Left lung (tissue), 10 donors: ENCODE data around the gene MR1. TPM values are rescaled to one million over a fixed set of nuclear protein-coding genes. Genes with fewer than 3 reads are reported as not detected.
A peak's percentile ranks its signal among the peaks of the same experiment; 100 is the strongest.

ENCODE experiments used
- ATAC-seq: fragments of 200-7000 bp; cut with Tn5 transposase; one replicate; pipeline ENCODE4 v1.9.1; 2020; ENCODE audit warnings: moderate library complexity
- DNase-seq, 4 donors: peaks; one replicate each; pipeline ENCODE4 v3.0.0-alpha.2; 2013 to 2020
- H3K27ac ChIP-seq, 2 donors: fragments of 200-600 bp; sonication (generic) in 1 of 2; one replicate each; pipeline versions ENCODE4 v1.5.0 to v1.8.0; 2020 to 2021
- H3K27me3 ChIP-seq, 2 donors: fragments of 200-600 bp; sonication (generic) in 1 of 2; one replicate each; pipeline versions ENCODE4 v1.5.0 to v1.8.0; 2020 to 2021
- H3K36me3 ChIP-seq, 2 donors: fragments of 200-600 bp; sonication (generic) in 1 of 2; one replicate each; pipeline versions ENCODE4 v1.5.0 to v1.8.0; 2020 to 2021
- H3K4me1 ChIP-seq, 2 donors: fragments of 200-600 bp; one replicate each; pipeline ENCODE4 v1.8.0; 2021
- H3K4me3 ChIP-seq, 2 donors: fragments of 200-600 bp; sonication (generic) in 1 of 2; one replicate each; pipeline versions ENCODE4 v1.5.0 to v1.8.0; 2020 to 2021; ENCODE audit warnings: mild to moderate bottlenecking in 1 of 2
- H3K9me3 ChIP-seq, 2 donors: fragments of 200-600 bp; sonication (generic) in 1 of 2; one replicate each; pipeline versions ENCODE4 v1.5.0 to v1.8.0; 2020 to 2021
- intact Hi-C, 2 donors: fragments of 100-400 bp; cut with DNase I; formaldehyde crosslinking; loops; one replicate each; pipeline versions ENCODE4 v1.11.2 to v1.14.2; 2022
- polyA plus RNA-seq, 6 donors: library from polyadenylated mRNA; unstranded; fragments of 120-200 nt; gene quantifications; one replicate each; pipeline ENCODE4 v1.2.1, GENCODE V29; 2013; ENCODE audit not compliant: insufficient read length in 6 of 6
- total RNA-seq, 2 donors: library from RNA; stranded (reverse); fragmentation: NEBNext Ultra II Directional; extraction: Animal tissue kit (Norgen Biotek cat#: 25700); gene quantifications; one replicate each; pipeline ENCODE4 v1.2.1, GENCODE V29; 2021
- TF ChIP-seq, protein P1 (sequence below), 2 donors: fragments of 200-600 bp; sonication (generic) in 1 of 2; IDR thresholded peaks; one replicate each; pipeline versions ENCODE4 v1.5.0 to v1.8.0; 2021; ENCODE audit warnings: antibody characterized with exemption in 2 of 2
- donor health status: DM: no; HTN: yes; CAD: no.
- donor health status: DM: no; HTN: no; CAD: no.

MR1 gene
- total and polyA plus RNA-seq, 8 donors, result 6.1 to 45.7 (median 7.2) TPM

DNA sequence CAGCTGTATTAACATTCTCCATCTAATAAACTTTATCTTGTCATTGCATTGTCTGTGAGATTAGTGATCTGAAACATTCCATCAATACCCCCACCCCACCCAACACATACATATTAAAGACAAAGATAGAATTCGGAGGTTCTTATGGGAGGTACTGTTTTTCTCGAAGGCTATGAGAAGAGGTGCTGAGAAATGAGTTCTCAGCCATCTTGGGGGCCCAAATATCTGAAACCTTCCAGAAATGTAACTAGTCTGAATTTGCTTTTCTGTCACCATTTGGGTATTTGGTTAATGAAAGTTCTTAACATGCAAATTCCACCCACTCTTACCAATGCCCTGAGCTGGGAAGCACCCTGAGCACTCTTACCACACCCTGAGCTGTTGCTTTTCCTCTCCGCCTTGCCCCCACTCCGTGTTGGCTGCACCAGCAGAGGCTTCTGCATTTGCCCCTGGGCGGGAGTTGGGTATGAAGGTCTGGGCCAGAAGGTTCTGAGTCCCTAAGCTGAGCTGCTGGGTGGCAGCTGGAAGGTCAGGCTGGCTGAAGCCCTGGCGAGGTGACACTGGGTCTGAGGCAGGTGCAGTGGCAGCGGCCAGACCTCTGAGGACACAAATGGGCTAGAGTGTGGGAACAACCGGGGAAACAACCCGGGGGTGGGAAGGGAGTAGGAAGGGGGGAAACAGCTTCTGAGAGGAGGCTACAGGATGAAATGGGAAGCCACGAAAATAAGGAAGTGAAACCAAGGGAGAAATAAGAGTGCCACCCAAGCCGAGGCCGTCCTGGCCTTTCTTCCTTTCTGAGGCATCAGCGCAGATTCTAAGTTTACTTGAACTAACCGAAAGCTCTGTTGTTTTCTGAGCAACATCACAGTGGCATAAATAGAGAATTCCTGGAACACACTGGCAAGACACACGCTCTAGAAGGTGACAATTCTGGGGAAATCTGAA, 28.4 kb downstream of the MR1 start:
- no peak overlapping the region for H3K4me3 ChIP-seq
- H3K4me1 ChIP-seq, result peaks cover 0 to 33% of the 10 kb centered on the region in 2 donors
- peak; percentile 81 for ATAC-seq
- no peaks in the 10 kb centered on the region for H3K27me3 ChIP-seq
- DNase-seq, result peak in 2 of 4 donors; percentile 64 to 82
- peak overlapping the region; percentile 15 to 85 for H3K27ac ChIP-seq
- H3K36me3 ChIP-seq, result no peaks in the 10 kb centered on the region
- intact Hi-C loops, result no loop called here
- TF ChIP-seq, protein P1, sequence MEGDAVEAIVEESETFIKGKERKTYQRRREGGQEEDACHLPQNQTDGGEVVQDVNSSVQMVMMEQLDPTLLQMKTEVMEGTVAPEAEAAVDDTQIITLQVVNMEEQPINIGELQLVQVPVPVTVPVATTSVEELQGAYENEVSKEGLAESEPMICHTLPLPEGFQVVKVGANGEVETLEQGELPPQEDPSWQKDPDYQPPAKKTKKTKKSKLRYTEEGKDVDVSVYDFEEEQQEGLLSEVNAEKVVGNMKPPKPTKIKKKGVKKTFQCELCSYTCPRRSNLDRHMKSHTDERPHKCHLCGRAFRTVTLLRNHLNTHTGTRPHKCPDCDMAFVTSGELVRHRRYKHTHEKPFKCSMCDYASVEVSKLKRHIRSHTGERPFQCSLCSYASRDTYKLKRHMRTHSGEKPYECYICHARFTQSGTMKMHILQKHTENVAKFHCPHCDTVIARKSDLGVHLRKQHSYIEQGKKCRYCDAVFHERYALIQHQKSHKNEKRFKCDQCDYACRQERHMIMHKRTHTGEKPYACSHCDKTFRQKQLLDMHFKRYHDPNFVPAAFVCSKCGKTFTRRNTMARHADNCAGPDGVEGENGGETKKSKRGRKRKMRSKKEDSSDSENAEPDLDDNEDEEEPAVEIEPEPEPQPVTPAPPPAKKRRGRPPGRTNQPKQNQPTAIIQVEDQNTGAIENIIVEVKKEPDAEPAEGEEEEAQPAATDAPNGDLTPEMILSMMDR (IDR thresholded peaks at IDR 0.05), result no peak
- peaks cover 0 to 8% of the 10 kb centered on the region in 2 donors for H3K9me3 ChIP-seq

DNA sequence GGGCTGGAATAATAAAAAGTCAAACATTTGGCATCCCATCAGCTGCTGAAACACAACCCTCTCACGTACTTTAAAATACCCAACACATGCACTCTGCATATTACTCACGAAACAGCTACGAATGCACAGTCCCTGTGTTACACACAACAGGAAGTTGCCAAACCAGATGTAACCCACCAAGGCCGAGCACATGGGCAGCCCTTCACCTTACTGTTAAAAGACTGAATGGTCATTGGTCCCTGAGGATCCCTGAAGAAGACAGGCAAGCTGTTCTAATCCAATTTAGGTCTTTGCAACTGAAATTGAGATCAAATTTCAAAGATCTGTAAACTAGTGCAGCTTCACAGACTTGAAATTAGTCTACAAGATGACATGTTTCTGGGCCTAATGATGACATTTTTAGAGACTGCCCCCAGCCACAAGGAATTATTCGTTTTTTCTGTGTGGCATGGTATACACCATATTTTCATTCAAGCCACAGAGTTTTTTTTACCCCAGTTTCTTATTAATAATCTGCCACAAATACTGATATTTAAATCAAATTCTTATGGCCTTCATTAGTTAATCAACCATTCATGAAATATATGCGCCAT, 29.1 kb downstream of the MR1 start:
- intact Hi-C loops, result no loop called here
- Histone ChIP-seq H3K9me3 (peaks cover 0 to 8% of the 10 kb centered on the region in 2 donors), H3K4me1 (peaks cover 0 to 33% of the 10 kb centered on the region in 2 donors), H3K27me3 (no peaks in the 10 kb centered on the region), H3K4me3 (no peak overlapping the region), H3K36me3 (no peaks in the 10 kb centered on the region), H3K27ac (peak overlapping the region; percentile 15 to 85)
- peak; percentile 56 for ATAC-seq
- TF ChIP-seq, protein P1 (IDR thresholded peaks at IDR 0.05), result no peak
- no peak for DNase-seq

DNA sequence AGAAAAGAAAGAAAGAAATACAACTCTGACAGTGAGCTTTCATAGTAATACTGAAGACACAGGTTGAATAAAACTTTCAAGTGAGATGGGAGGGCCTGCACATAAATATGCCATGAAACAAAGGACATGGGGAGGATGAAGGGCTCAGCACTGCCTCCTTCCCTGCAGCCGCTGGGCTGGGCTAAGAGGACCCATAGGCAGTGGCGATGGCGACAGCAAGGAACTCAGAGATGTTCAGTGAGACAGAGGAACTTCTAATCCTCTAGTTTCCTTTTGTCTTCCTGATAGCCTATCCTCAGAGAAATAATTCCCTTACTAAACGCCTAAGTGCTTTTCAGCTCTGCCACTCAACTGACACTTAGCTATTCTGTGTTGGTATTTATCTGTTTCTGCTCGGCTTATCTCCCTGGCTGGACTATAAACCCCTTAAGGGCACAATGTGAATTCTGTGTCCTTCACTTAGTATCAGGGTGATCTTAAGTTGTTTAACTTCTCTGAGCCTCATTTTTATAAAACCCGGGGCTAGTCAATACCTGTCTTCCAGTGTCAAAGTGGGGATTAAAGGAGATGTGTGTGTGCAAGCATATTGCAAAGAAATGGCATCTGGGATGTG, 30.3 kb downstream of the MR1 start:
- intact Hi-C loops, result no loop called here
- H3K36me3 ChIP-seq, result no peaks in the 10 kb centered on the region
- DNase-seq (no peak), ATAC-seq (peak; percentile 19)
- H3K27me3 ChIP-seq, result no peaks in the 10 kb centered on the region
- no peak overlapping the region for H3K27ac ChIP-seq
- H3K4me3 ChIP-seq, result no peak overlapping the region
- peaks cover 0 to 6% of the 10 kb centered on the region in 2 donors for H3K9me3 ChIP-seq
- H3K4me1 ChIP-seq, result peaks cover 0 to 33% of the 10 kb centered on the region in 2 donors
- TF ChIP-seq, protein P1 (IDR thresholded peaks at IDR 0.05), result no peak

DNA sequence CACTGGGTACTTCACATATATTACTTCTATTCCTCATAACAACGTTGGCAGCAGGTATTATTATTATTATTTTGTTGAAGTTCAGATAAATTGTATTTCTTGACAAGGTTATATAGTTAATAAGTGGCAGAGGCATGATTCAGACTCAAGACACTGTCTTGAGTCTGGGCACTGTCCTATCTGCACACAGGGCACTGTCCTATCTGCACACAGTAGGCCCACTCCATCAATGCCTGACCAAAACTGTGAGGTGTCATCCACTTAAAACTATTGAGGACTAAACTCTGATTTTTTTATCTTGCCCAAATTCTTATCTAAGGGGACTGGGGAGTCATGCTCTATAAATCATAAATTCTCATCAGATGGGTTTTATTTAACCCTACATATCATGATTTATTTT, 30.9 kb downstream of the MR1 start:
- DNase-seq (no peak), ATAC-seq (no peak)
- intact Hi-C loops, result no loop called here
- Histone ChIP-seq H3K36me3 (no peaks in the 10 kb centered on the region), H3K9me3 (peaks cover 0 to under 1% of the 10 kb centered on the region in 2 donors), H3K27ac (no peak overlapping the region), H3K4me3 (no peak overlapping the region), H3K4me1 (peaks cover 0 to 33% of the 10 kb centered on the region in 2 donors), H3K27me3 (no peaks in the 10 kb centered on the region)
- TF ChIP-seq, protein P1 (IDR thresholded peaks at IDR 0.05), result no peak

DNA sequence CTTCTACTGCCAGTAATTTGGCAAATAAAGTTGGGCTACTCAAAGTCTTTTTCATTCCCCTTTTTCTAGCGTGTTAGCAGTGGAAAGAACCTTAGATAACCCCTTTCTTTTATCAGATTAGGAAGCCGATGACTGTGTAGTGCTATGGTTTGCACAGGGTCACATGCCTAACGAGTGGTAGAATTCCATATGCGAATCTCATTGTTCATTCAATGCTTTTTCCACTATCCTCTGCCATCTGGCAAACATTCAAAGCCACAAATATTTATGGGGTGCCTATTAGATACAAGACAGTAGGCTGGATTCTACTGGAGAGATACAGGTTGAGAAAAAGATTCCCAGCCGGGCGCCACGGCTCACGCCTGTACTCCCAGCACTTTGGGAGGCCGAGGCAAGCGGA, 39.9 kb downstream of the MR1 start:
- TF ChIP-seq, protein P1 (IDR thresholded peaks at IDR 0.05), result no peak
- Histone ChIP-seq H3K36me3 (no peaks in the 10 kb centered on the region), H3K4me1 (no peaks in the 10 kb centered on the region), H3K27ac (no peak overlapping the region), H3K9me3 (no peaks in the 10 kb centered on the region), H3K27me3 (no peaks in the 10 kb centered on the region), H3K4me3 (no peak overlapping the region)
- no peak for DNase-seq
- ATAC-seq, result peak; percentile 23
- intact Hi-C loops, result no loop called here
